ENCODE results near the gene TRAF7. TPM values are rescaled to one million over a fixed set of nuclear protein-coding genes. Genes with fewer than 3 reads are reported as not detected.

Gene TRAF7
- 40.6 TPM for total RNA-seq

GRCh38 chr16:2155091-2155950 is at the start of gene TRAF7:
TRAF7 (plus strand) TSS chr16:2155782; CDS start chr16:2163921, 8,139 bp downstream.

GRCh38 chr16:2135770-2136490 is 19.7 kb upstream of the TRAF7 start, which contains the start of gene PKD1:
PKD1 (minus strand) TSS chr16:2135898; CDS start chr16:2135689, 209 bp downstream.

DNA sequence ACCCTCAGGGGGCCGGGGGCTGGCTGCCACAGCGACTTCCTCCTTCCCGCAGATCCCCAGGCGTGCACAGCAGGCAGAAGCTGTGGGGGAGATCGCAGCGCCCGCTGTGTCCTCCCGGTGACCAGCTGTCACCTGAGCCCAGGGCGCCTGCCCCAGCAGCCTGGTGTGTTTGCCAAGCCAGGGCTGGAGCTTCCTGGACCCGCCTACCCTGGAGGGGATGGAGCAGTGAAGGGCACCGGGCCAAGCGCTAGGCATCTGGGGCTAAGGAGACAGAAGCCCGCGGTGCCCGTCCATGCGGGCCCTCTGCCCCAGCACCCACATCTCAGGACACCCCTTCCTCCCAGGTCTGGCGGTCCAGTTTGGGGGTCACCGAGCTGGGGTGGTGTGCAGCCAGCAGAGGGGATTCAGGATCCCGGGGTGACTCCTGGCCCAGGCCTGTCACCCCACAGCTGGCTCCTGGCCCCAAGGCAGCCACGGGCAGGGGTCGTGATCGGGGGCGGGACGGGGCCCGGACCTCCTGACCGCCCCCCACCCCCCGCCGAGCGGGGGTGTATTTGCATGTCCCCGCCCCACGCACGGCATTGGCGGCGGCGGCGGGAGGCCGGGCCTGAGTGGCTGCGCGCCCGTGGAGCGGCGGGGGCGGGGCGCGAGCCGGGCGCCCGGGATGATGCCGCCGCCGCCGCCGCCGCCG is 7.5 kb upstream of the TRAF7 start, which contains the start of gene RAB26:
Gene RAB26 (plus strand): TSS at position 645 of the 691 bp plus-strand sequence. CDS start 159 bp downstream, outside the sequence.

DNA sequence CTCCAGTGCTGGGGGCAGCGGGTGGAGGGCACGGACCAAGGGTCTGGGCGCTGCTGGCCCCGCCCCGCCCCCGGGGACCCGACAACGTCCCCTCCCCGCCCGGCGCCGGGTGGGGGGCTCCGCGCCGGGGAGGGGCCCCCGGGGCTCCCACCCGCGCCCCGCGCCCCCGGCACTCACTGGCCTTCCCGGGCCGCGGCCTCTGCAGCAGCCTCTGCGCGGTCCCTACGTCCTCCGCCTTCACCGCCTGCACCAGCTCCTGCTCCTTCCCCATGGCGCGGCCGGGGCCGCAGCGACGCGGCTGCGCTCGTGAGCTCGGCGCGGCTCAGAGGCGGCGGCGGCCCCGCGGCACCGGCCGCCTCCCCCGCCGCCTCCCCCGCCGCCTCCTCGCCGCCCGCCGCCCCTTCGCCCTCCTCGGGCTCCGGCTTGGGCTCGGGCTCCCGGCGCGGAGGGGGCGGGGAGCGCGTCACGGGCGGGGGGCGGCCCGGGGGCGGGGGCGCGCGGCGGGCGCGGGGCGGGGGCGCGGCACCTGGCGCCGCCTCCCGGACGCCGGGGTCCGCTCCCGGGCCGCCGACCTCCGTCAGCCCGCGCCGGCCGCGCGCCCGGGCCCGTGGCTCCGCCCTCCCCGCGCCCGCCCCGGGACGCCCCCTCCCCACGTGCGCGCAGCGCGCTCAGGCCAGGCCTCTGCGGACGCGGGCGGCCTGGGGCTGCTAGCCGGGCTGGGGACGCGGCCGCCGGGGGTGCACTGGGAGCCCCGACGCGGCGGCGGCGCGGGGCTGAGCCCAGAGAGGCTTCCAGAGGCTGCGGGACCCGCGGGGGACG is 40.8 kb downstream of the TRAF7 start, which contains the start of gene CASKIN1:
Gene CASKIN1 (minus strand): TSS at position 444 of the 819 bp plus-strand sequence. CDS start 173 bp downstream, at position 271.

DNA sequence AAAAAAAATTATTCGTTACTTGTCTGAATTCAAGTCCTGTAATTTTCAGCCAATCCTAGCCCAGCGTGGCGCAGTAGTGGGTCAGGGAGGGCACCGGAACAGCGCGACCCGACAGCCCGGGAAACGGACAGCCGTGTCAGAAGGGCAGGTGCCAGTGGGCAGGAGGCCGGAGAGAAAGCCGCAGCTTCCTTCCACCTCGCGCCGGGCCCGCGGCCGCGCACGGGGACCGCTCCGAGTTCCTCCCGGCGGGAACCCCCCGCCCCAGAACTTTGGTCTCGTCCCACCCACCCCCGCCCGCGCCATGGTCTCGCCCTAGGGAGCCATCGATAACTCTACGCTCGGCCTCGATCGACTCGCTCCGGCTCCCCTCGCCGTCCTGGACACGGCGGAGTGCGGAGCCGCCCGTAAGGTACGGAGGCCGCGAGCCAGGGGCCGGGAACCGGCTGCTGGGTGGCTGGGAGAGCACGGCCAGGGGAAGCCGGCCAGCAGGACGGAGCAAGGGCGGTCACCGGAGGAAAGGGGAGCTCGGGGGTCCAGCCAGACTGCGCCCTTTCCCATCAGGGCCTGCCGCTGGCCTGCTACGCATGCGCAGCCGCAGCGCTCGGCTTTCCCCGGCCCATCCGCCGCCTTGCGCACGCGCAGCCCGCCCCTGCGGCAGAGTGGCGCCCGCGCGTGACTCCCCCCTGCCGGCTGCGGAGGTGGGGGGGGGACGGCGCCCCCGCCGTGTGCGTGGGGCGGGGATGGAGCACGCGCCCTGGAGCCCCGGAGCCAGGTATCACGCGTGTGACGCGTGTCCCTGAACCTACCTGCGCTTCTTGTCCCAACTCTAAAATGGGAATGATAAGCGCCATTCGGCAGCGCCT is 49.8 kb downstream of the TRAF7 start, which contains the start of gene MLST8:
Gene MLST8 (plus strand): TSS at position 351 of the 863 bp plus-strand sequence. CDS start 632 bp downstream, outside the sequence.

GRCh38 chr16:2210386-2211365 is 55.1 kb downstream of the TRAF7 start, which contains the start of gene BRICD5:
BRICD5 (minus strand) TSS chr16:2210863; CDS start chr16:2210833, 30 bp downstream.

GRCh38 chr16:2214719-2214968 is 59.1 kb downstream of the TRAF7 start, which contains the start of gene PGP:
PGP (minus strand) TSS chr16:2214840; CDS start chr16:2214777, 63 bp downstream.

DNA sequence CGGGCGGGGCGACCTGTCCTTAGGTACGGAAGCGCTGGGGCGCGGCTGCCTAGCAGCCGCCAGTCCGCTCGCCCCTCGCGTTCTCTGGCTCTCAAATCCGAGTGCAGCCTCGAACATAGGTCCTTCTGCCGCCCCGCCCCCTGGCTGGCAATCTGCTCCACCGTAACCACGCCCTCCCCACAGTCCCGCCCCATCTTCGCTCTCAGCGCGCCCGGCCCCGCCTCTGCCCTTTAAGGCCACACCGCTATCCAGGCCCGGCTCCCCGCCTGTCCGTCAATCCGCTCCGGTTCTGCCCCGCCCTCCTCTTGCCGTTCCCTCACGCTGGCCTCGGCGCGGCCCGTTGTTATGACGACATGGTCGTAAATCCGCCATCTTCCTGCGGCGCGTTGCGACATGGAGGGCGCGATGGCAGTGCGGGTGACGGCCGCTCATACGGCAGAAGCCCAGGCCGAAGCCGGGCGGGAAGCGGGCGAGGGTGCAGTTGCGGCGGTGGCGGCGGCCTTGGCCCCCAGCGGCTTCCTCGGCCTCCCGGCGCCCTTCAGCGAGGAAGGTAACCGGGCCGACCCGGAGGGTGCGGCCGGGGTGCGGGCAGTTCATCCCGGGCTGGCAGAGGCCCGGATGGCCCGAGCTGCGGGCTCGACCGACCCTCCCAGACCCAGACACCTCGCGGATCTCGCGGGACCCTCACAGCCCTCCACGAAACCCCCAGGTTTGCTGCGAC is 67.8 kb downstream of the TRAF7 start, which contains the start of gene E4F1:
Gene E4F1 (plus strand): TSS at position 371 of the 721 bp plus-strand sequence. CDS start 23 bp downstream, at position 394.

Small RNA genes within 50 kb of the gene (small RNA-seq; reads per million reads assigned to genes)
- gene MIR3180-5 (ENCODE audit: low replicate concordance), result not detected
- not detected for gene MIR4516 (ENCODE audit: low replicate concordance)
- gene RF00019 (ENCODE audit: low replicate concordance), result not detected
- gene SNORD60 (ENCODE audit: low replicate concordance), result not detected

Other genes with a start within 250 kb of the TRAF7 start
- 1.2 TPM for gene HS3ST6, start 237.4 kb upstream of the TRAF7 start, total RNA-seq
- 22.4 TPM for gene MSRB1, start 212.6 kb upstream of the TRAF7 start, total RNA-seq
- 33.3 TPM for gene RPL3L, start 201.1 kb upstream of the TRAF7 start, total RNA-seq
- 130 TPM for gene NDUFB10, start 196.2 kb upstream of the TRAF7 start, total RNA-seq
- 2,517 TPM for gene RPS2, start 191.0 kb upstream of the TRAF7 start, total RNA-seq
- not detected for gene RNF151, start 188.9 kb upstream of the TRAF7 start, total RNA-seq
- gene TBL3, start 183.7 kb upstream of the TRAF7 start, total RNA-seq, result 32.2 TPM
- gene NOXO1, start 174.3 kb upstream of the TRAF7 start, total RNA-seq, result 0.47 TPM
- 24.6 TPM for gene GFER, start 171.6 kb upstream of the TRAF7 start, total RNA-seq
- 3.2 TPM for gene SYNGR3, start 165.8 kb upstream of the TRAF7 start, total RNA-seq
- 20.9 TPM for gene ZNF598, start 146.0 kb upstream of the TRAF7 start, total RNA-seq
- gene NPW, start 136.0 kb upstream of the TRAF7 start, total RNA-seq, result 7.0 TPM
- 109 TPM for gene NHERF2, start 128.9 kb upstream of the TRAF7 start, total RNA-seq
- 24.0 TPM for gene NTHL1, start 107.9 kb upstream of the TRAF7 start, total RNA-seq
- gene TSC2, start 107.8 kb upstream of the TRAF7 start, total RNA-seq, result 139 TPM
- gene PKD1, start 19.9 kb upstream of the TRAF7 start, total RNA-seq, result 162 TPM
- 0.58 TPM for gene RAB26, start 7.2 kb upstream of the TRAF7 start, total RNA-seq
- 1.6 TPM for gene CASKIN1, start 40.8 kb downstream of the TRAF7 start, total RNA-seq
- gene MLST8, start 49.7 kb downstream of the TRAF7 start, total RNA-seq, result 31.9 TPM
- 5.4 TPM for gene BRICD5, start 55.1 kb downstream of the TRAF7 start, total RNA-seq
- 14.0 TPM for gene PGP, start 59.1 kb downstream of the TRAF7 start, total RNA-seq
- 37.2 TPM for gene E4F1, start 67.8 kb downstream of the TRAF7 start, total RNA-seq
- 1.3 TPM for gene DNASE1L2, start 80.7 kb downstream of the TRAF7 start, total RNA-seq
- 51.0 TPM for gene ECI1, start 95.8 kb downstream of the TRAF7 start, total RNA-seq
- gene RNPS1, start 112.3 kb downstream of the TRAF7 start, total RNA-seq, result 78.3 TPM
- gene ABCA3, start 184.9 kb downstream of the TRAF7 start, total RNA-seq, result 7.3 TPM